PC-3 (cell line): Measurements from ENCODE around the gene ITLN1. TPM values are rescaled to one million over a fixed set of nuclear protein-coding genes. Genes with fewer than 3 reads are reported as not detected.
A peak's percentile ranks its signal among the peaks of the same experiment; 100 is the strongest.

Experiments used
- ATAC-seq: fragments of 200-7000 bp; cut with Tn5 transposase; 2 replicates; pipeline ENCODE4 v1.9.1; 2020; ENCODE audit warnings: mild to moderate bottlenecking, moderate library complexity
- BruUV-seq: library from RNA; stranded (reverse); fragments of 400-500 nt; replicated peaks from 2 replicates; lab custom pipeline; 2021; lab: Mats Ljungman, UMichigan
- CTCF ChIA-PET: fragments of 300-600 bp; sonication (Branson Sonifier 250); formaldehyde crosslinking; loops from one replicate; lab custom pipeline; 2022; ENCODE audit warnings: antibody characterized with exemption; lab: Charles Lee
- POLR2A ChIA-PET: fragments of 300-600 bp; sonication (Branson Sonifier 250); formaldehyde crosslinking; loops from one replicate; lab custom pipeline; 2022; ENCODE audit warnings: antibody characterized with exemption; ENCODE audit not compliant: unreplicated experiment; lab: Charles Lee
- DNase-seq: peaks from one replicate; pipeline ENCODE4 v3.0.0-alpha.2; 2015
- H2AFZ ChIP-seq: fragments of 300-600 bp; sonication (generic); 2 replicates; pipeline ENCODE4 v1.6.0; 2016; ENCODE audit warnings: antibody characterized with exemption, low read length
- H3F3A ChIP-seq: fragments of 300-600 bp; sonication (generic); one replicate; pipeline ENCODE4 v1.6.0; 2017; ENCODE audit warnings: antibody characterized with exemption, low read length, control low read depth, mild to moderate bottlenecking; ENCODE audit not compliant: unreplicated experiment
- H3K27ac ChIP-seq: fragments of 300-600 bp; sonication (generic); 2 replicates; pipeline ENCODE4 v1.5.1; 2016; ENCODE audit warnings: mild to moderate bottlenecking, low read length
- H3K27me3 ChIP-seq: fragments of 300-600 bp; sonication (generic); 2 replicates; pipeline ENCODE4 v1.6.1; 2016; ENCODE audit warnings: low read length, mixed read lengths
- H3K36me3 ChIP-seq: fragments of 300-600 bp; sonication (generic); 2 replicates; pipeline ENCODE4 v1.6.1; 2016; ENCODE audit warnings: low read depth, mixed run types, low read length, mixed read lengths
- H3K4me1 ChIP-seq: fragments of 300-600 bp; sonication (generic); 2 replicates; pipeline ENCODE4 v1.5.1; 2016; ENCODE audit warnings: low read length; ENCODE audit not compliant: insufficient read depth
- H3K4me2 ChIP-seq: fragments of 300-600 bp; sonication (generic); 2 replicates; pipeline ENCODE4 v1.6.0; 2016; ENCODE audit warnings: low read length
- H3K4me3 ChIP-seq: fragments of 300-600 bp; sonication (generic); 2 replicates; pipeline ENCODE4 v1.5.1; 2016; ENCODE audit warnings: mild to moderate bottlenecking, low read length, mixed read lengths
- H3K79me2 ChIP-seq: fragments of 300-600 bp; sonication (generic); 2 replicates; pipeline ENCODE4 v1.6.1; 2017; ENCODE audit warnings: low read length, mixed read lengths
- H3K9ac ChIP-seq: fragments of 300-600 bp; sonication (generic); 2 replicates; pipeline ENCODE4 v1.6.0; 2016; ENCODE audit warnings: mild to moderate bottlenecking, low read length
- H3K9me2 ChIP-seq: fragments of 300-600 bp; sonication (generic); replicated peaks from 2 replicates; pipeline ENCODE4 v1.6.1; 2016; ENCODE audit warnings: mixed run types, low read length, mixed read lengths
- H3K9me3 ChIP-seq: fragments of 300-600 bp; sonication (generic); 2 replicates; pipeline ENCODE4 v1.6.1; 2016; ENCODE audit warnings: low read length, mixed read lengths
- H4K20me1 ChIP-seq: fragments of 300-600 bp; sonication (generic); 2 replicates; pipeline ENCODE4 v1.6.1; 2016; ENCODE audit warnings: low read length, mixed read lengths
- CTCF ChIP-seq: fragments of 300-600 bp; sonication (generic); conservative IDR thresholded peaks from 2 replicates; pipeline ENCODE4 v1.5.1; 2017; ENCODE audit warnings: antibody characterized with exemption, low read depth, mild to moderate bottlenecking, low read length
- EZH2 ChIP-seq: fragments of 300-600 bp; sonication (generic); IDR thresholded peaks from one replicate; pipeline ENCODE4 v1.6.1; 2017; ENCODE audit warnings: antibody characterized with exemption, mild to moderate bottlenecking, low read length; ENCODE audit not compliant: unreplicated experiment
- EZH2phosphoT487 ChIP-seq: fragments of 300-600 bp; sonication (generic); IDR thresholded peaks from 2 replicates; pipeline ENCODE4 v1.6.1; 2018; ENCODE audit warnings: mild to moderate bottlenecking, antibody characterized with exemption, low read length, borderline replicate concordance
- intact Hi-C: fragments of 100-400 bp; cut with micrococcal nuclease; formaldehyde crosslinking; loops from 2 replicates; pipeline ENCODE4 v1.9.0; 2023
- total RNA-seq: library from RNA; depleted of rRNA; stranded (reverse); fragments of >200 nt; gene quantifications from 2 replicates; pipeline ENCODE4 v1.2.3, GENCODE V29; 2014; rRNA removed

Gene ITLN1
- total RNA-seq, 1 experiment from 2014 or later = not detected

DNA sequence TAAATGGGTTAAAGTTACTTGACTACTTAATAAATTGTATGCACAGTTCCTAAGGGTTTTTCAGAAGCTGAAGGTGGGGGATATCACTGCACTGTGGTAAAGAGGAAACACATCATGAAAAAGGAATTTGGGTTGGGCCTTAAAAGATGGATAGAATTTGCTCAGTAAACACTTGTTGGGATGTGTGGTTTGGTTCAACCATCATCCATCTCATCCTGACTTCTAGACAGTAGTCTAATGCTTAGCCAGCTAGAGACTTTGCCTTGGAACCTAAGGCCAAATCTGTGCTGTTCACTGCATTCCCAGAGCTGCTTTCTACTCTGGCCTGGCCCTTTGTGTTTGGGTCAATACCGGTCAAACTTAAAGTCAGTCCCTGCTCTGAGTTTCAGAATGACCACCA is 58.4 kb downstream of the ITLN1 start:
- H3F3A ChIP-seq = no peaks in the 10 kb centered on the region
- no peaks in the 10 kb centered on the region for H4K20me1 ChIP-seq
- H3K4me3 ChIP-seq = peak overlapping the region; percentile 30; the same call in 1 of the 2 replicates
- peak overlapping the region; percentile 72 for H3K4me2 ChIP-seq
- H3K9me3 ChIP-seq = no peaks in the 10 kb centered on the region
- no TSS peak for BruUV-seq
- H2AFZ ChIP-seq = 0 out of 2 replicates have a peak overlapping the region, but pooled peaks have one; percentile 0
- H3K27ac ChIP-seq = peak overlapping the region; percentile 87
- peak; percentile 99 for DNase-seq
- ATAC-seq = peak; percentile 88
- TF ChIP-seq CTCF (no peak), EZH2phosphoT487 (no peak), EZH2 (no peak)
- peaks cover 42% of the 10 kb centered on the region for H3K4me1 ChIP-seq
- no peaks in the 10 kb centered on the region for H3K27me3 ChIP-seq
- ChIA-PET CTCF (interaction anchor here (0.6 kb wide), 1 partner anchor 58 kb away, joined by 3 read pairs; no protein-coding TSS in a partner anchor), POLR2A (interaction anchor here (0.6 kb wide), 1 partner anchor 56 kb away, joined by 4 read pairs; no protein-coding TSS in a partner anchor)
- no peaks in the 10 kb centered on the region for H3K36me3 ChIP-seq
- no peaks in the 10 kb centered on the region for H3K79me2 ChIP-seq
- intact Hi-C loops = no loop called here
- H3K9ac ChIP-seq = peak overlapping the region; percentile 52
- H3K9me2 ChIP-seq = no peaks in the 10 kb centered on the region

Other genes starting within 250 kb of the ITLN1 start
- gene SLAMF1, start 238.1 kb downstream of the ITLN1 start, total RNA-seq = not detected in 2 replicates
- not detected in 2 replicates for gene CD48, start 173.4 kb downstream of the ITLN1 start, total RNA-seq
- 0.15 and 0.46 TPM in 2 replicates for gene SLAMF7, start 145.9 kb downstream of the ITLN1 start, total RNA-seq
- gene LY9, start 89.0 kb downstream of the ITLN1 start, total RNA-seq = not detected in 2 replicates
- not detected in 2 replicates for gene CD244, start 22.3 kb downstream of the ITLN1 start, total RNA-seq
- gene ITLN2, start 69.6 kb upstream of the ITLN1 start, total RNA-seq = not detected in 2 replicates
- gene F11R, start 136.0 kb upstream of the ITLN1 start, total RNA-seq = 69.2 and 81.5 TPM in 2 replicates
- gene TSTD1, start 153.8 kb upstream of the ITLN1 start, total RNA-seq = 10.2 and 16.5 TPM in 2 replicates
- gene USF1, start 160.8 kb upstream of the ITLN1 start, total RNA-seq = 111 and 113 TPM in 2 replicates
- gene ARHGAP30, start 184.7 kb upstream of the ITLN1 start, total RNA-seq = 0.12 and 0.55 TPM in 2 replicates
- gene NECTIN4, start 204.4 kb upstream of the ITLN1 start, total RNA-seq = 6.8 and 7.0 TPM in 2 replicates
- gene KLHDC9, start 213.2 kb upstream of the ITLN1 start, total RNA-seq = 3.2 and 3.3 TPM in 2 replicates
- 174 and 197 TPM in 2 replicates for gene PFDN2, start 232.9 kb upstream of the ITLN1 start, total RNA-seq
- 18.1 and 27.0 TPM in 2 replicates for gene NIT1, start 232.9 kb upstream of the ITLN1 start, total RNA-seq
- 23.4 and 39.2 TPM in 2 replicates for gene DEDD, start 247.5 kb upstream of the ITLN1 start, total RNA-seq